DND-41 (cell line): ENCODE results near the gene FAM107B.

Experiments used
- EZH2 ChIP-seq: IDR thresholded peaks from 3 replicates; pipeline ENCODE4 v1.6.1; 2012; ENCODE audit warnings: borderline replicate concordance, low read depth, mild to moderate bottlenecking, moderate library complexity, low read length, inconsistent platforms; ENCODE audit not compliant: severe bottlenecking
- TF ChIP-seq, protein P1 (sequence below): IDR thresholded peaks from 2 replicates; pipeline ENCODE4 v1.5.1; 2012; ENCODE audit warnings: borderline replicate concordance, low read length, moderate library complexity, mild to moderate bottlenecking; ENCODE audit not compliant: poor library complexity, severe bottlenecking; ENCODE audit errors: extremely low read depth

- TF ChIP-seq, protein P1, sequence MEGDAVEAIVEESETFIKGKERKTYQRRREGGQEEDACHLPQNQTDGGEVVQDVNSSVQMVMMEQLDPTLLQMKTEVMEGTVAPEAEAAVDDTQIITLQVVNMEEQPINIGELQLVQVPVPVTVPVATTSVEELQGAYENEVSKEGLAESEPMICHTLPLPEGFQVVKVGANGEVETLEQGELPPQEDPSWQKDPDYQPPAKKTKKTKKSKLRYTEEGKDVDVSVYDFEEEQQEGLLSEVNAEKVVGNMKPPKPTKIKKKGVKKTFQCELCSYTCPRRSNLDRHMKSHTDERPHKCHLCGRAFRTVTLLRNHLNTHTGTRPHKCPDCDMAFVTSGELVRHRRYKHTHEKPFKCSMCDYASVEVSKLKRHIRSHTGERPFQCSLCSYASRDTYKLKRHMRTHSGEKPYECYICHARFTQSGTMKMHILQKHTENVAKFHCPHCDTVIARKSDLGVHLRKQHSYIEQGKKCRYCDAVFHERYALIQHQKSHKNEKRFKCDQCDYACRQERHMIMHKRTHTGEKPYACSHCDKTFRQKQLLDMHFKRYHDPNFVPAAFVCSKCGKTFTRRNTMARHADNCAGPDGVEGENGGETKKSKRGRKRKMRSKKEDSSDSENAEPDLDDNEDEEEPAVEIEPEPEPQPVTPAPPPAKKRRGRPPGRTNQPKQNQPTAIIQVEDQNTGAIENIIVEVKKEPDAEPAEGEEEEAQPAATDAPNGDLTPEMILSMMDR = no peak
- no peak for TF ChIP-seq EZH2
These were observed 100.2 kb downstream of the FAM107B start for GRCh38 chr10:14674376-14675050.
